Stimulated activated CD4-positive, alpha-beta T cell treated with anti-CD3 and anti-CD28 coated beads, Interleukin-1b, Interleukin-23, amount 100 ng/mL, for 4 hours (primary cell): Measurements from ENCODE around the gene METTL8.
"Not testable (repeated sequence)": the region's sequence is repeated elsewhere in the genome, so short reads cannot be mapped to it uniquely, and the experiment has no call there.

Experiments
- DNase-seq, 2 donors: peaks; one replicate each; pipeline ENCODE4 v3.0.0-alpha.2; 2020; ENCODE audit warnings: low read depth in 2 of 2

Gene METTL8

DNA sequence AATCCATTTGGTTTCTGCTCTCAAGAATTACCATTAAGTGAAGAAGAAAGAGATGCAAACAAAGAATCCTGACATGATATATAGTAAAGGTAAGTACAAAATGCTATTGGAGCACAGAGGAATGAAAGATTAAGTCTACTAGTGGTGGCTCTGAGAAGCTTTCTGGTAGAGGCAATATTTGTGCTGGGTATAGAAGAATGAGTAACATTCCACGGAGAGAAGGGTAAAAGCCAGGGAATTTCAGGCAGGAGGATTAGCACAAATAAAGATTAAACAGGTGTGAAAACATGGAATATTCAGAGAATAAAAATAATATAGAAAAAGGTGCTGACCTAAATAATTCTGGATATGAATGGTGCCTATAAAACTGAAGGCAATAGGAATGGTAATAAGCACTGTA lies 31.8 kb downstream of the METTL8 start:
- DNase-seq: no peak

DNA sequence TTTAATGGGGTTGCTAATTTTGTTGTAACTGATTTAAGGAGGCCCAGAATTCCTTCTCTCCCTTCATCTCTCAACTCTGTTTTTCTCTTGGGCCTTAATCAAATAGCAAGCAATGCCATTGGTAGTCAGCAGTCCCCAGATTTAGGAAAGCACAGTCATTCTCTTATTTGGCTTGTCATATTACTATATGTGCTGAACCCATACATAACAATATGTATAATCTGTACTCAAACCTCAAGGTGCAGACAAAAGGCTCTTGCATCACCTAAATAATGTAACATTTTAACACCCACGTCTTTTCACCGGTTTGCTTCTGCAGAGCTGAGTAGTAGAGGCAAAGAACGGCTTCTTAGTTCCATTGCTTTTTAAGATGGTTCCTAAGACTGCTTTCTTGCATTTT lies 33.4 kb downstream of the METTL8 start:
- DNase-seq: no peak

DNA sequence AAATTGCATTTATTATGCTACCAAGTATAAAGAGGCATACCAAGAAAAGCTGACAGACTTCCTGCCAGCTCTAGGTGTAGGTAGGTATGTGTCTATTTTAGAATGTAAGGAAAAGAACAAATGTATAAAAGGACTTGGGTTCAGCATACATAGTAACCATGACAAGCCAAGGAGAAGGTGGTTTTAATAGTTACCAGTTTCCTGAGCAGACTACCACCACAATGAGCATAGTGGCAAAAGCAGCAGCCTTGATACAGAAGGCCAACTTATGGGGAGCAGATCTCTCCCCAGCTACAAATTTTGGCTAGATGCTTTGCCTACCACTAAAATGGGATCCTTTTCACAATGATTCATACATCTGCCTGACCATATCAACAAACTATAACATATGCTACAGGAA lies 34.5 kb downstream of the METTL8 start:
- DNase-seq: no peak

DNA sequence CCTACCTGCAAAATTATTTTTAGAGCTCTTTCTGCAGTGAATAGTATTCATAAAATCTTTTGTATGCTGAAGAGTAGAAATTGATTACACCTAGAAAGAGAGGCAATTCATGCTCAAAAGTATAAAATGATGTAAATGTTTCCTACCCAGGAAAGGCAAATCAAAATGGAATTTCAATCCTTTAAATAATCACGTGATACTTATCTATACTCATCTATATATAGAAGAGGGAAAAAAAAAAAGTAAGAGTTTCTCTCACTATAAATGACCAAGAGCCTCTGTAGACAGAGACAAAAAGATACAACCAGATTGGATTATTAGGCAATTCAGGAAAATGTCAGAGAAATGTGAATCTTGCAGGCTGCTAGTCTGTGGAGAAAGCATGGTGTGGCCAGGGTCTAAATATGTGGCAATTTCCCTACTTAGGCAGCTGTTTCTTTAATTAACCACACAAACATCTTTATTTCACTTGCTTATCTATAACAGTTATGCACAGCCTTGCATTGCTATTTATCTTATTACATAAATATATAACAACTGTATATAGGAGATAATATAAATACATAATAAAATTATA lies 39.5 kb downstream of the METTL8 start:
- no peak for DNase-seq

DNA sequence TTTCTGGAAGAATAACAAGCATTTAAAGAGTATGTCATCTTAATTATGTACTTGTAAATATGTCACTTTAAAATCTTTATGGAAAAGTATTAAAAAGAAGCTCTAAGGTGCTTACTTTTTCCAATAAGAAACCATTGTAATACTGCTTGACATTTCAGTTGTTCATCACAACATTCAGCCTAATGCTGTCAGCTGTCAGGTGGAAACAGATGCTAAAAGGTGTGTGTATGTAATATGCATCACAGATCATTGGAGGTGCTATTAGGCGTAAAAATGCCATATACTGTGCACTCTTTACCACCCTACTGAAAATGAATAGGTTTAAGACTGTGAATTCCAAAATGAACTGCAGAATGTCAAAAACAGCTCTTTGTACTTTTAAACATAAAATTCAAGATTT lies 40.3 kb downstream of the METTL8 start:
- DNase-seq: no peak

DNA sequence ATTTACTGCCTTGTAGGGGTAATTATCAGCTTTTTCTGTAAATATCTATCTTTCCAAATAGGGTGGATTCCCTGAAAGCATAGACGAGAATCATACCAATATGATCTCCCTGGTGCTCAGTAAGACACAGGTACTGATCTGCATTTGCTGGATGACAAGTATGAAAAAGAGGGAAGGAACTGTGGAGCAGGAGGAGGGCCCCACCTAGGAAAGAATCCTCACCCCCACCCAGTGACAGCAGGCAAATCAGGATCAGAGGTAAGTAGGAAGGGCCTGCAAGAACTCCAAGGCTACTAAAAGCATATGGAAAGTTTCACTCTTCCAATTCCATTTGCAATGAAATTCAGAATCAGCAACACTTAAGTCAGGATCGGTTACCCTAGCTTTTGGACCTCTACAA lies 42.3 kb downstream of the METTL8 start:
- no peak for DNase-seq

DNA sequence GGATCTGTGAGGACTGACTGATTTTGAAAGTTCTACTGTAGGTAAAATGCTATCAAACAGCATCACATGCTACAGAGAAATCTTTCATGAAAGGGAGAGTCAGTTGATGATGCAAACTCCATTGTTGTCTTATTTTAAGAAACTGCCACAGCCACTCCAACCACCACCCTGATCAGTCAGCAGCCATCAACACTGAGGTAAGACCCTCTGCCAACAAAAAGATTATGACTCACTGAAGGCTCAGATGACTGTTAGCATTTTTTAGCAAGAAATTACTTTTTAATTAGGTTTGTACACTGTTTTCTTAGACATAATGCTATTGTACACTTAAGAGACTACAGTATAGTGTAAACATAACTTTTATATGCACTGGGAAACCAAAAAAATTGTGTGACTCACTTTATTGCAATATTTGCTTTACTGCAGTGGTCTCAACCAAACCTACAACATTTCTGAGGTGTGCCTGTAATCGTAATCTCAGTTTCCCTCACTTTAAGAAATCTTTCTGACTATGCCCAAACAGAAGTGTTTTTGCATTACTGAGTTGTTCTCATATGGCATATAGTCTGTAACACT lies 42.8 kb downstream of the METTL8 start:
- DNase-seq: no peak

DNA sequence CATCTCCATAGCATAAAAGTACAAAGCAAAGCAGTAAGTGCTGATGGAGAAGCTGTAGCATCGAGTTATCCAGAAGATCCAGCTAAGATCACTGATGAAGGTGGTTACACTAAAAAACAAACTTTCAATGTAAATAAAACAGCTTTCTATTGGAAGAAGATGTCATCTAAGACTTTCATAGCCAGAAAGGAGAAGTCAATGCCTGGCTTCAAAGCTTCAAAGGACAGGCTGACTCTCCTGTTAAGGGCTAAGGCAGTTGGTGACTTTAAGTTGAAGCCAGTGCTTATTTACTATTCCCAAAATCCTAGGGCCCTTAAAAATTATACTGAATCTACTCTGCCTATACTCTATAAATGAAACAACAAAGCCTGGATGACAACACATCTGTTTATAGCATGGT lies 44.0 kb downstream of the METTL8 start:
- DNase-seq: no peak

DNA sequence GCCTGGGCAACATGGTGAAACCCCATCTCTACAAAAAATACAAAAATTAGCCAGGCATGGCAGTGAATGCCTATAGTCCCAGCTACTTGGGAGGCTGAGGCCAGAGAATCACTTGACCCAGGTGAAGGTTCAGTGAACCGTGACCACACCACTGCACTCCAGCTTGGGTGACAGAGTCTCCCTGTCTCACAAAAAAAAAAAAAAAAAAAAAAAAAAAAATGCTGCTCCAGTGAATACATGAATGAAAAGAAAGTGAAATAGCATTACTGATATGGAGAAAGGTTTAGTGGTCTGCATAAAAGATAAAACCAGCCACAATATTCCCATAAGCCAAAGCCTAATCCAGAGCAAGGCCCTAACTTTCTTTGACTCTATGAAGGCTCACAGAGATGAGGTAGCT lies 44.5 kb downstream of the METTL8 start:
- no peak for DNase-seq

DNA sequence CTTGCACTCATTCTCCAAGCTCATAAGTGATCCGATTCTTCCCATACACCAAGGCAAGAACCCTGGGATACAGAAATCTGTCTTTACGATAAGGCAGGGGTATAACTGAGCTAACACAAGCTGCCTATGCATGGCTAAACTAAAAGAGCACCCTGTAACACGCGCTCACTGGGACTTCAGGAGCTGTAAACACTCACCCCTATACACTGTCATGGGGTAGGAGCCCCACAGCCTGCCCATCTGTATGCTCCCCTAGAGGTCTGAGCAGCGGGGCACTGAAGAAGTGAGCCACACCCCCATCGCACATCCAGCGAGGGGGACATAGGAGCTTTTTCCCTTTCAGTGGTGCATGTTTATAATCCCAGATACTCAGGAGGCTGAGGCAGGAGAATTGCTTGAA lies 46.7 kb downstream of the METTL8 start:
- DNase-seq: no peak

DNA sequence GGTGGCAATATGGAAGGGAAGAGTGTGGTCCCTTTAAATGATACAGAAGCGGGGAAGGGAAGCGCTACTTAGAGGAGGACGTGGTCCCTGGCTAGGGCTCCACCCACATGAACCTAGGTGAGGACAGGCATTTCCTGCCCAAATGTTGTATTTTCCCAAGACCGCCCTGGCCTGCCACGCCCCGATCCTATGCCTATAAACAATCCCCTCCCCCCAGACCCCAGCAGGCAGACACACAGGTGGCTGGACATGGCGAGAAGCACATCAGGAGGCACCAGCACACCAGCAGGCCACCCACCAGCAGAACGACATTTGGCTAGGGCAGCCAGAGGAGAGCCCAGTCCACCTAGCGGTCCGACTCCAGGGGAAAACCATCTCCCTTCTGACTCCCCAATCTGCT lies 47.2 kb downstream of the METTL8 start:
- DNase-seq: no peak

DNA sequence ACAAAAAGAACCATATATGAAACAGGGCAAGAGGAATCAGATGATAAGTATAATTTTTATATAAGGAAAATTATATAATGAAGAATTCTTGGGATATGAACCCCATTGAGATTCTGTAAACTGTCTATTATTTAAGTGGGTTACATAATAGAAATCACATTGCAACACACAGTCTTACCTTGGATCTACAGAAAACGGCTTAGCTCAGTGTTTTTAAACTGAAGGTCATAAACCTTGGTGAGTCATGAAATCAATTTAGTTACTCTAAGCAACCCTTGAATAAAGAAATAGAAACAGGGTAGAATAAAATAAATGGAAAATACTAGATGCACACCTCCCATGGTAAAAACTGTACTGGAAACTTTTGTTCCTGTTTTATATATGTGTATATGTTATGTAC lies 50.7 kb downstream of the METTL8 start:
- no peak for DNase-seq

DNA sequence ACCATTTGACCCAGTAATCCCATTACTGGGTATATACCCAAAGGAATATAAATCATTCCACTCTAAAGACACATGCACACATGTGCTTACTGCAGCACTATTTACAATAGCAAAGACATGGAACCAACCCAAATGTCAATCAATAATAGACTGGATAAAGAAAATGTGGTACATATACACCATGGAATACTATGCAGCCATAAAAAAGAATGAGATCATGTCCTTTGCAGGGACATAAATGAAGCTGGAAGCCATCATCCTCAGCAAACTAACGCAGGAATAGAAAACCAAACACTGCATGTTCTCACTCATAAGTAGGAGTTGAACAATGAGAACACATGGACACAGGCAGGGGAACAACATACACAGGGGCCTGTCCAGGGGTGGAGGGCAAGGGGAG lies 51.6 kb downstream of the METTL8 start:
- not testable (repeated sequence) for DNase-seq

DNA sequence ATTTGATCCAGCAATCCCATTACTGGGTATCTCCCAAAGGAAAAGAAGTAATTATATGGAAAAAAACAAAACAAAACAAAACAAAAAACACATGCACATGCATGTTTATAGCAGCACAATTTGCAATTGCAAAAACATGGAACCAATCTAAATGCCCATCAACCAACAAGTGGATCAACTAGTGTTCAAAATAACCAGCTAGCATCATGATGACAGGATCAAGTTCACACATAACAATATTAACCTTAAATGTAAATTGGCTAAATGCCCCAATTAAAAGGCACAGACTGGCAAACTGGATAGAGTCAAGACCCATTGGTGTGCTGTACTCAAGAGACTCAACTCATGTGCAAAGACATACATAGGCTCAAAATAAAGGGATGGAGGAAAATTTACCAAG lies 55.9 kb downstream of the METTL8 start:
- not testable (repeated sequence) for DNase-seq

DNA sequence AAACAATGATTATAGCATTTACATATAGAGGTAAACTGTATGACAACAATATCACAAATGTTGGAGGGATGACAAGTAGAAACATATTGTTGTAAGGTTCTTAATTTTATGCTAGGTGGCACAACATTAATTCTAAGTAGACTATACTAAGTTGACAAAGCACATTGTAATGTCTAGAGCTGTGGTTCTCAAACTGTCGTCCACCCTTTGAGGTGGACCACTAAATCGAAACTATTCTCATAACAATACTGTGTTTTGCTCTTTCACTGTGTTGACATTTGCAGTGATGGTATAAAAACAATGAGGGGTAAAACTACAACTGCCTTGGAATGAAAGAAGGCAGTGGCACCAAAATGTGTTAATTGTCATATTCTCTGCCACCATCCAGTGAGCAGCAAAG lies 66.1 kb downstream of the METTL8 start:
- DNase-seq: no peak

DNA sequence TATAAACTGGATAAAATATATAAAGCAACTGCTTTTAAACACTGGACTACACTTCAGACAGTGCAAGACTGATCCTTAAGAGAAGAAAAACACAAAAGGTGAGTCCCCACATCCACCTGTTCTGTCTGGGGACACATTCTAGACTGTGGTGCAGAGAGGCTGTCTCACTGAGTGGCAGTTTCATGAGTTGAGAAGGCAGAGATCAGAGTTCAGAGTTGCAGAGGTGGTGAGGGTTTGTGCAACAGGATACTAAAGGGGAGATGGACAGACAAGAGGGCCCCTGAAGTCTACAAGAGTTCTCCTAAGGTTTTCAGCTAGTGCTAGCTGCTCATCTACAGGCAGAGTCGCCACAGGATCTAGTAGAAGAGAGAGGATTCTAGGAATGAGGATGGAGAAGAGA lies 68.0 kb downstream of the METTL8 start:
- no peak for DNase-seq

DNA sequence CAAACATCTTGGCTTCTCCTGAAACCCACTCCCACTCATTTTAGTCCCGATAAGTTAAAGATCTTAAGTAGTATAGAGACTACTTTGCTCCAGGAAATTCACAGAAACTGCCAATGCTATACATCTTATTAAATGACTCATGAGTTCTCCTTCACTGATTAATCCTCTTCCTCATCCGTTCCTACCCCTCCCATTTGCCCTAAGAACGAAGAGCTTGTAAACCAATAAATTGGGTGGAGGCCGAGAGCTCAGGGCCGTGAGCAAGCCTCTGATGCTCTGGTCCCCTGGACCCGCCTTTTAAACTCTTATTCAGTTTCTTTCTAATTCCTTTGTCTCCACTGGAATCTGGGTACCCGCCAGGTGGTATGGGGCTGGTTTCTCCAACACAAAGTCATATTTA lies 68.6 kb downstream of the METTL8 start:
- no peak for DNase-seq

DNA sequence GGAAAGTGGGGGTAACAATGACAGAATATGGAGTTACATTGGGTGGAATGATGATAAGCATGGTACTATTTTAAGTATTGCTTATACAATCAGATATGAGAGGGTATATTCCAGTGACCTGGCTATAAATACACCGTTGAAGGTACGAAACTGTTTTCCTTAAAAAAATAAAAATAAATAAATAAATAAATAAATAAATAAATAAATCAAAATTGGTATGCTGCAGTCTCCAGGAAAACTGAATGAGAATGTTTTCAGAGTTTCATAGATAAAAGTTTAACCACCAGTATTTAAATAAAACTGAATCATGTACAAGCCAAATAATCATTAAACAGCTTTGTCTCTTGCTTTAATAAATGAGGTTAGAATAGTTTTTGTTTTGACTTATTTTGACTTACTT lies 71.4 kb downstream of the METTL8 start:
- no peak for DNase-seq

DNA sequence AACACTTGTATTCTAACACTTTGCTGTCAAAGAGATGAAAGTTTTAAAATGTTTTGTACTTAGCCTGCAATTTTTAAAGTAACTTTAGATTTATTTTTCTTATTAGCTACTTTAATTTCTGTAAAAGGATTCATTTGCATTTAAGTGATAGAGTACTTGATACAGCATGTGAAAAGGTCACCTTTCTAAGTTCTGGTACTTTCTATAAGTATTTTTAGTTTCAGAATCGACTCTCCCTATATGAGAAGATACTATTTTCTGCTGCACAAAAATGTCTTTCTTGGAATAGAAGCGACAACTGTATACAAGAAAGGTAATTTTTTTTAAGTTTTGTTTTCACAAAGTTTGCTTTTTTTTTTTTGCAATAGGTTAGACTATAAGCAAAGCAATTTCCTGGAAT lies 72.9 kb downstream of the METTL8 start:
- DNase-seq: no peak

DNA sequence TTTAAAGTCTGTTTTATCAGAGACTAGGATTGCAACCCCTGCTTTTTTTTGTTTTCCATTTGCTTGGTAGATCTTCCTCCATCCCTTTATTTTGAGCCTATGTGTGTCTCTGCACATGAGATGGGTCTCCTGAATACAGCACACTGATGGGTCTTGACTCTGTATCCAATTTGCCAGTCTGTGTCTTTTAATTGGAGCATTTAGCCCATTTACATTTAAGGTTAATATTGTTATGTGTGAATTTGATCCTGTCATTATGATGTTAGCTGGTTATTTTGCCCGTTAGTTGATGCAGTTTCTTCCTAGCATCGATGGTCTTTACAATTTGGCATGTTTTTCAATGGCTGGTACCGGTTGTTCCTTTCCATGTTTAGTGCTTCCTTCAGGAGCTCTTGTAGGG lies 80.0 kb downstream of the METTL8 start:
- not testable (repeated sequence) for DNase-seq

DNA sequence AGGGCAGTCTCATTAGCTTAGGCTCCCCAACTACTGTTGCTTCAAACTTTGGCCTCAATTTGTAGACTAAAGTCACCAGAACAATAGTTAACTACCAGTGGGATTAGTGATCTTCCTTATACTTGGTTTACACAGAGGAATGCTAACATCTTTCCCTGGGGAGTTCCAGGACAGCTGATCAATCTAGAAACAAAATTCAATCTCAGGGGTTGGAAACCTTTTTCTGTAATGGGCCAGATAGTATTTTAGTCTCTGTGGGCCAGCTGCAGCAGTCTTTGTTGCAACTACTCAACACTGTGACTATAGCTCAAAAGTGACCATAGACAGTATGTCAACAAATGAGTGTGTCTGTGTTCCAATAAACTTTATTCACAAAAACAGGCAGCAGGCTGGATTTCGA lies 85.7 kb downstream of the METTL8 start:
- no peak for DNase-seq

DNA sequence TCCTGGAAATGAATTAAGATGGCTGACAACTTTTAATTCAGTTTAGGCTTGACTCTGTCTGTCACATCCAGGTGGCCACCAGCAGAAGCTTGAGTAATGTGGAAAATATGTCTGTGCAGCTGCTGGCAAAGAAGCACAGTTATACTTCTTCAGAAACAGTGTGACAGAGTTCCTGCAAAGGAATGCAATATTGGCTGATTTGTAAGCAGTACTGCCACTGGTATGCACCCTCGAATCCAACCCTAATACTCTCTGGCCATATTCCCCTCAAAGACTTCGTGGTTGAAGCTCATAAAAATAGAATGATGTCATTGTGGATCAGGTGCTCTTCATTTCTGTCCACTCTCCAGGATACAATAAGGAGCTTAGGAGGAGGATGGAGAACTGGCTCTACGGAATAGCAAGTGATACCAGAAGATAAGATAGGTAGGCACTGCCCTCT lies 86.2 kb downstream of the METTL8 start:
- DNase-seq: no peak

DNA sequence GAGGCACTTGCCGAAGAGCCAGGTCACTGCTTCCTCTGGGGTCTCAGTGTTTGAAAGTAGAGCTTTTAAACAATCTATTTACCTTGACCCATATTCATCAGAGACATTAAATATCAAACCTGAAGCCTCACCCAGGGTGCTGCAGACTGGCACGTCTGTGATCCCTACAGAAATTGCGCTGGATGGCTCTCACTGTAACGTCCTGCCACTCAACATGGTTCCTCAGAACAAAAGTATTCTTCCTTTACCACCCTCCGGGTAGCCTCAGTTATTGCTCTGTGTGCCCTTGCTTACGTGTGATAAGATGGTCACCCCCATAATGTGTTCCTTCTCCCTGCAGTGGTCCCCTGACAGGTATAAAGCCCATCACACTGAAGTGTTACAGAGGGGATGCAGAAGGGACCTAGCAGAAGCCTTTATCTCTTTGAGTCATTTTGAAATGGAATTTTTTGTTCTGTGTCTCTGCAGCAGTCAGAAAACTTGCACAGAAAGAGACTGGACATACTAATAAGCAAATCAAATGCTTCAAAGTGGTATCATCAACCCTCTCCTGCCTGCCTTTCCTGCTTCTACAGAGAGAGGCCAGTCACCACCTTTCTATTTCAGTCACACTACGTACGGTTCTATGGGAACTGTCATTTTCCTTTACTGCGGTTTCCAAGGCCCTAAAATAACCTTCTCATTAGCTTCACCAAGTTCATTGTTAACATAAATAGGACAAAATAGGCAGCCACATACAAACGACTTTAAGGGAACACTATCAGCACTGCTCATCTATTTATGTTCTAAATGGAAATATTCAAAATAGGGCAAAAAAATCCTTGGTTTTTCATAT lies 86.8 kb downstream of the METTL8 start:
- no peak for DNase-seq
